NCI-H146 treated with DMSO at 0.1 percent for 48 hours (cell line): Measurements from ENCODE around the gene RAB4A.
"Not testable (repeated sequence)": the region's sequence is repeated elsewhere in the genome, so short reads cannot be mapped to it uniquely, and the experiment has no call there.

Source experiments
- DNase-seq: peaks from one replicate; lab custom pipeline; 2025; ENCODE audit not compliant: unreplicated experiment; lab: John Stamatoyannopoulos, UW

Gene RAB4A

GRCh38 chr1:229296541-229296941 lies 25.6 kb downstream of the RAB4A start:
- DNase-seq = no peak

GRCh38 chr1:229297746-229298145 lies 26.8 kb downstream of the RAB4A start:
- no peak for DNase-seq

GRCh38 chr1:229298420-229298819 lies 27.5 kb downstream of the RAB4A start:
- DNase-seq = no peak

GRCh38 chr1:229298887-229299503 lies 28.1 kb downstream of the RAB4A start:
- peak; percentile 90 for DNase-seq

GRCh38 chr1:229300099-229300757 lies 29.3 kb downstream of the RAB4A start:
- DNase-seq = no peak

- no peak for DNase-seq
These were observed 31.8 kb downstream of the RAB4A start for GRCh38 chr1:229302740-229303139.

- no peak for DNase-seq
These were observed 32.9 kb downstream of the RAB4A start for GRCh38 chr1:229303855-229304254.

GRCh38 chr1:229305392-229305791 lies 34.5 kb downstream of the RAB4A start:
- DNase-seq = no peak

GRCh38 chr1:229309074-229309473 lies 38.2 kb downstream of the RAB4A start:
- DNase-seq = no peak

GRCh38 chr1:229309684-229310083 lies 38.8 kb downstream of the RAB4A start:
- DNase-seq = no peak

- no peak for DNase-seq
These were observed 39.9 kb downstream of the RAB4A start for GRCh38 chr1:229310833-229311232.

- no peak for DNase-seq
These were observed 45.3 kb downstream of the RAB4A start for GRCh38 chr1:229316166-229316565.

GRCh38 chr1:229318056-229318455 lies 47.1 kb downstream of the RAB4A start:
- no peak for DNase-seq

- no peak for DNase-seq
These were observed 48.6 kb downstream of the RAB4A start for GRCh38 chr1:229319487-229319886.

- DNase-seq = no peak
These were observed 52.3 kb downstream of the RAB4A start for GRCh38 chr1:229323201-229323600.

GRCh38 chr1:229323885-229324553 lies 53.1 kb downstream of the RAB4A start:
- DNase-seq = no peak

- DNase-seq = no peak
These were observed 54.5 kb downstream of the RAB4A start for GRCh38 chr1:229325401-229325800.

GRCh38 chr1:229325853-229326487 lies 55.1 kb downstream of the RAB4A start:
- DNase-seq = no peak

GRCh38 chr1:229326601-229327000 lies 55.7 kb downstream of the RAB4A start:
- no peak for DNase-seq

GRCh38 chr1:229327765-229328164 lies 56.9 kb downstream of the RAB4A start:
- DNase-seq = not testable (repeated sequence)

- no peak for DNase-seq
These were observed 57.9 kb downstream of the RAB4A start for GRCh38 chr1:229328598-229329362.
